ENCODE data around the gene TTC7B. TPM values are rescaled to one million over a fixed set of nuclear protein-coding genes. Genes with fewer than 3 reads are reported as not detected.

Gene TTC7B
- total RNA-seq, 1 donor from 2014 or later: 83.1 TPM

GRCh38 chr14:90519262-90519920 is 296.8 kb downstream of the TTC7B start:
- DNase-seq: no peak
- no peaks in the 10 kb centered on the region for H3K36me3 Mint-ChIP-seq (ENCODE audit: unreplicated experiment)
- TF ChIP-seq CTCF (IDR thresholded peaks at IDR 0.05; ENCODE audit: partially characterized antibody, unreplicated experiment): no peak
- peaks cover 8% of the 10 kb centered on the region for H3K9me3 Mint-ChIP-seq (ENCODE audit: unreplicated experiment)
- peaks cover 19% of the 10 kb centered on the region for H3K4me1 Mint-ChIP-seq (ENCODE audit: low read depth, unreplicated experiment)
- H3K27me3 Mint-ChIP-seq (ENCODE audit: unreplicated experiment): peaks cover 10% of the 10 kb centered on the region
- H3K27ac Mint-ChIP-seq (ENCODE audit: unreplicated experiment): no peak overlapping the region
- H3K4me3 Mint-ChIP-seq (ENCODE audit: unreplicated experiment): peak overlapping the region; percentile 34

GRCh38 chr14:90518941-90519256 is 297.3 kb downstream of the TTC7B start:
- Mint-ChIP-seq H3K4me1 (ENCODE audit: low read depth, unreplicated experiment) (peaks cover 19% of the 10 kb centered on the region), H3K4me3 (ENCODE audit: unreplicated experiment) (no peak overlapping the region), H3K27ac (ENCODE audit: unreplicated experiment) (no peak overlapping the region), H3K9me3 (ENCODE audit: unreplicated experiment) (peaks cover 8% of the 10 kb centered on the region), H3K27me3 (ENCODE audit: unreplicated experiment) (peaks cover 10% of the 10 kb centered on the region), H3K36me3 (ENCODE audit: unreplicated experiment) (no peaks in the 10 kb centered on the region)
- TF ChIP-seq CTCF (IDR thresholded peaks at IDR 0.05; ENCODE audit: partially characterized antibody, unreplicated experiment): peak; percentile 53
- no peak for DNase-seq

- H3K4me1 Mint-ChIP-seq (ENCODE audit: low read depth, unreplicated experiment): peaks cover 21% of the 10 kb centered on the region
- no peak overlapping the region for H3K27ac Mint-ChIP-seq (ENCODE audit: unreplicated experiment)
- H3K9me3 Mint-ChIP-seq (ENCODE audit: unreplicated experiment): peaks cover 8% of the 10 kb centered on the region
- H3K4me3 Mint-ChIP-seq (ENCODE audit: unreplicated experiment): no peak overlapping the region
- peaks cover 10% of the 10 kb centered on the region for H3K27me3 Mint-ChIP-seq (ENCODE audit: unreplicated experiment)
- no peaks in the 10 kb centered on the region for H3K36me3 Mint-ChIP-seq (ENCODE audit: unreplicated experiment)
- no peak for DNase-seq
- no peak for TF ChIP-seq CTCF (IDR thresholded peaks at IDR 0.05; ENCODE audit: partially characterized antibody, unreplicated experiment)
Observed at GRCh38 chr14:90518069-90518940, 297.9 kb downstream of the TTC7B start.

GRCh38 chr14:90517076-90517841 is 299.0 kb downstream of the TTC7B start:
- Mint-ChIP-seq H3K9me3 (ENCODE audit: unreplicated experiment) (peaks cover 8% of the 10 kb centered on the region), H3K4me1 (ENCODE audit: low read depth, unreplicated experiment) (peaks cover 24% of the 10 kb centered on the region), H3K36me3 (ENCODE audit: unreplicated experiment) (no peaks in the 10 kb centered on the region), H3K4me3 (ENCODE audit: unreplicated experiment) (no peak overlapping the region), H3K27ac (ENCODE audit: unreplicated experiment) (no peak overlapping the region), H3K27me3 (ENCODE audit: unreplicated experiment) (peaks cover 10% of the 10 kb centered on the region)
- DNase-seq: no peak
- TF ChIP-seq CTCF (IDR thresholded peaks at IDR 0.05; ENCODE audit: partially characterized antibody, unreplicated experiment): no peak
